Smooth muscle cell (in vitro differentiated cells): ENCODE results near the gene GIPC2. TPM values are rescaled to one million over a fixed set of nuclear protein-coding genes. Genes with fewer than 3 reads are reported as not detected.
"Not testable (repeated sequence)": the region's sequence is repeated elsewhere in the genome, so short reads cannot be mapped to it uniquely, and the experiment has no call there.

Experiments
- DNase-seq: peaks from one replicate; lab custom pipeline; 2025; ENCODE audit not compliant: unreplicated experiment; lab: John Stamatoyannopoulos, UW
- H2AFZ ChIP-seq: fragments of 200-600 bp; sonication (generic); 2 replicates; pipeline ENCODE4 v1.6.0; 2016; ENCODE audit warnings: antibody characterized with exemption, low read depth, mild to moderate bottlenecking
- H3F3A ChIP-seq: fragments of 200-600 bp; sonication (generic); 2 replicates; pipeline ENCODE4 v1.6.0; 2017; ENCODE audit warnings: antibody characterized with exemption, low read depth
- H3K27ac ChIP-seq: fragments of 200-600 bp; sonication (generic); 2 replicates; pipeline ENCODE4 v1.5.1; 2016; ENCODE audit warnings: low read depth, mild to moderate bottlenecking
- H3K27me3 ChIP-seq: fragments of 200-600 bp; sonication (generic); 2 replicates; pipeline ENCODE4 v1.6.1; 2016; ENCODE audit warnings: low read depth, mild to moderate bottlenecking
- H3K36me3 ChIP-seq: fragments of 200-600 bp; sonication (generic); 2 replicates; pipeline ENCODE4 v1.5.1; 2016; ENCODE audit warnings: low read depth
- H3K4me1 ChIP-seq: fragments of 200-600 bp; sonication (generic); 2 replicates; pipeline ENCODE4 v1.5.1; 2016; ENCODE audit warnings: low read depth
- H3K4me2 ChIP-seq: fragments of 200-600 bp; sonication (generic); 2 replicates; pipeline ENCODE4 v1.6.0; 2016; ENCODE audit warnings: mild to moderate bottlenecking
- H3K4me3 ChIP-seq: fragments of 200-600 bp; sonication (generic); 2 replicates; pipeline ENCODE4 v1.5.1; 2016; ENCODE audit warnings: mild to moderate bottlenecking
- H3K79me2 ChIP-seq: fragments of 200-600 bp; sonication (generic); 2 replicates; pipeline ENCODE4 v1.6.0; 2016; ENCODE audit warnings: low read depth, mild to moderate bottlenecking
- H3K9ac ChIP-seq: fragments of 200-600 bp; sonication (generic); 2 replicates; pipeline ENCODE4 v1.6.0; 2016; ENCODE audit warnings: low read depth
- H3K9me3 ChIP-seq: fragments of 200-600 bp; sonication (generic); replicated peaks from 2 replicates; pipeline ENCODE4 v1.5.1; 2016; ENCODE audit warnings: low read depth
- H4K20me1 ChIP-seq: fragments of 200-600 bp; sonication (generic); 2 replicates; pipeline ENCODE4 v1.6.0; 2016; ENCODE audit warnings: low read depth
- CTCF ChIP-seq: fragments of 200-600 bp; sonication (generic); IDR thresholded peaks from 2 replicates; pipeline ENCODE4 v1.5.1; 2017; ENCODE audit warnings: borderline replicate concordance, mild to moderate bottlenecking, antibody characterized with exemption; ENCODE audit not compliant: insufficient read depth, poor library complexity, severe bottlenecking
- WGBS: methylation state at CpG from one replicate; pipeline ENCODE4 v1.1.7; 2016; ENCODE audit warnings: low lambda C conversion rate; 5-methylcytosine and 5-hydroxymethylcytosine counted together
- polyA plus RNA-seq: library from polyadenylated mRNA; unstranded; fragments of >200 nt; fragmentation: Nextera tagmentation; extraction: Ambion mirVana; gene quantifications from 2 replicates; pipeline ENCODE4 v1.2.1, GENCODE V29; 2016
- total RNA-seq: library from RNA; depleted of rRNA; stranded (reverse); fragments of >200 nt; gene quantifications from 2 replicates; pipeline ENCODE4 v1.2.3, GENCODE V29; 2014

GIPC2 gene
- total and polyA plus RNA-seq, 2 experiments from 2014 or later: 0.05 TPM; not detected in 1

GRCh38 chr1:78061825-78062523 is 16.2 kb downstream of the GIPC2 start:
- H4K20me1 ChIP-seq: no peaks in the 10 kb centered on the region
- H3K9me3 ChIP-seq: no peaks in the 10 kb centered on the region
- no peak overlapping the region for H3K4me3 ChIP-seq
- H3K27me3 ChIP-seq: peaks cover 1% of the 10 kb centered on the region
- H3K36me3 ChIP-seq: no peaks in the 10 kb centered on the region
- H3F3A ChIP-seq: no peaks in the 10 kb centered on the region
- no peaks in the 10 kb centered on the region for H3K4me1 ChIP-seq
- H3K9ac ChIP-seq: no peak overlapping the region
- no peak overlapping the region for H3K4me2 ChIP-seq
- DNase-seq: no peak
- H3K27ac ChIP-seq: no peak overlapping the region
- TF ChIP-seq CTCF: no peak
- 70% methylated on average over 2 of the region's 2 CpGs for WGBS
- no peaks in the 10 kb centered on the region for H3K79me2 ChIP-seq
- H2AFZ ChIP-seq: no peak overlapping the region

DNA sequence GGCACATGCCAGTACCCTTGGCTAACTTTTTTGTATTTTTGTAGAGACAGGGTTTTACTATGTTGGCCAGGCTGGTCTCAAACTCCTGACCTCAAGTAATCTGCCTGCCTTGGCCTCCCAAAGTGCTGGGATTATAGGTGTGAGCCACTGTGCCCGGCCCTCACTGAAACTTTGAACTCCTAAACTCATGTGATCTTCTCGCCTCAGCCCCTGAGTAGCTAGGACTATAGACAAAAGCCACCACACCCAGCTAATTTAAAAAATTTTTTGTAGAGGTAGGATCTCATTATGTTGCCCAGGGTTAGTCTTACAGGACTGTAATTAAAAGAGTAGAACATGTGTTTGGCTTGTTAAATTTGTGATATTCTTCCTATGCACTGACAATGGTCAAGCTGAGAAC is 19.1 kb downstream of the GIPC2 start:
- H4K20me1 ChIP-seq, H3F3A ChIP-seq, H3K9me3 ChIP-seq, DNase-seq, H3K79me2 ChIP-seq, H3K27ac ChIP-seq, H3K4me2 ChIP-seq, H3K4me1 ChIP-seq, H3K9ac ChIP-seq, H2AFZ ChIP-seq, H3K36me3 ChIP-seq, H3K4me3 ChIP-seq: not testable (repeated sequence)
- H3K27me3 ChIP-seq: peaks cover 15% of the 10 kb centered on the region
- WGBS: 84% methylated on average over 2 of the region's 2 CpGs

DNA sequence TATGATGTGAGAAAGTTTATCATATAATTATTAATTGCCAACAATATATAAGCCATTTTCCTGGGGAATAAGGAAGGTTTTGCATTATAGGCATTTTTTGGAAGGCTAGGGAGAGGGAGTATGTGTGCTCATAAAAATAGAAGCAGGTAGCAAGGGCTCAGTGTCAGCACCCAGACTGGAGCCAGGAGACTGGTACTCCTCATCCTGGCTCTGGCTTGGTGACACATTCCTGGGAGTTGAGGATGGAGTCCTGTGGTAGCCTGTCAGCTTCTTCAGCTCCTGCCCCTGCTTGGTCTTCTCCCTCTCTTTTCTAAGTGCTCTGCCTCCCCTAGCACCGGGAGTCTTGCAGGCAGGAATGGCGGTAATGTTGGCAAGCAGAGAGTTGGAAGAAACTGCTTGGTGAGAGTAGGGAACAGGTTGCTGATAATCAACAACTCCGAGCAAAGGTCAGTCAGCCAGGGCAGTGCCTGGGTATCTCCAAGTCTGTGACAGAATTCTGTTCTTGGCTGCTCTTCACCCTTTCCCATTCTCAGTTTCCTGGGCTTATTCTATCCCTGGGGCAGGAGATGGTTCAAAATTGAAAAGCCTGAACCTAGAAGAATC is 23.0 kb downstream of the GIPC2 start:
- Histone ChIP-seq H3K27ac (no peak overlapping the region), H3K4me3 (no peak overlapping the region), H3K27me3 (peaks cover 15% of the 10 kb centered on the region), H3K4me2 (no peak overlapping the region), H3K9me3 (no peaks in the 10 kb centered on the region), H3K36me3 (no peaks in the 10 kb centered on the region), H3K9ac (no peak overlapping the region), H3K79me2 (no peaks in the 10 kb centered on the region), H2AFZ (no peak overlapping the region), H3K4me1 (no peaks in the 10 kb centered on the region), H3F3A (no peaks in the 10 kb centered on the region), H4K20me1 (no peaks in the 10 kb centered on the region)
- 87% methylated on average over 3 of the region's 3 CpGs for WGBS
- no peak for DNase-seq
- TF ChIP-seq CTCF: no peak

- no peaks in the 10 kb centered on the region for H3K9me3 ChIP-seq
- no peaks in the 10 kb centered on the region for H3F3A ChIP-seq
- H3K36me3 ChIP-seq: no peaks in the 10 kb centered on the region
- H3K27ac ChIP-seq: no peak overlapping the region
- H3K79me2 ChIP-seq: no peaks in the 10 kb centered on the region
- DNase-seq: no peak
- no peaks in the 10 kb centered on the region for H4K20me1 ChIP-seq
- H3K4me1 ChIP-seq: no peaks in the 10 kb centered on the region
- no peak overlapping the region for H3K9ac ChIP-seq
- H2AFZ ChIP-seq: no peak overlapping the region
- H3K4me3 ChIP-seq: no peak overlapping the region
- H3K4me2 ChIP-seq: no peak overlapping the region
- peaks cover 15% of the 10 kb centered on the region for H3K27me3 ChIP-seq
- no peak for TF ChIP-seq CTCF
- 88% methylated on average over 2 of the region's 2 CpGs for WGBS
These were observed 24.0 kb downstream of the GIPC2 start for GRCh38 chr1:78069784-78070183.
